Amygdala (tissue), 56 donors: Measurements from ENCODE around the gene SYT2.
"Not testable (repeated sequence)": the region's sequence is repeated elsewhere in the genome, so short reads cannot be mapped to it uniquely, and the experiment has no call there.

Source experiments
- DNase-seq, 56 donors: peaks; one replicate each; lab custom pipeline; 2025; lab: John Stamatoyannopoulos, UW

Gene SYT2

DNA sequence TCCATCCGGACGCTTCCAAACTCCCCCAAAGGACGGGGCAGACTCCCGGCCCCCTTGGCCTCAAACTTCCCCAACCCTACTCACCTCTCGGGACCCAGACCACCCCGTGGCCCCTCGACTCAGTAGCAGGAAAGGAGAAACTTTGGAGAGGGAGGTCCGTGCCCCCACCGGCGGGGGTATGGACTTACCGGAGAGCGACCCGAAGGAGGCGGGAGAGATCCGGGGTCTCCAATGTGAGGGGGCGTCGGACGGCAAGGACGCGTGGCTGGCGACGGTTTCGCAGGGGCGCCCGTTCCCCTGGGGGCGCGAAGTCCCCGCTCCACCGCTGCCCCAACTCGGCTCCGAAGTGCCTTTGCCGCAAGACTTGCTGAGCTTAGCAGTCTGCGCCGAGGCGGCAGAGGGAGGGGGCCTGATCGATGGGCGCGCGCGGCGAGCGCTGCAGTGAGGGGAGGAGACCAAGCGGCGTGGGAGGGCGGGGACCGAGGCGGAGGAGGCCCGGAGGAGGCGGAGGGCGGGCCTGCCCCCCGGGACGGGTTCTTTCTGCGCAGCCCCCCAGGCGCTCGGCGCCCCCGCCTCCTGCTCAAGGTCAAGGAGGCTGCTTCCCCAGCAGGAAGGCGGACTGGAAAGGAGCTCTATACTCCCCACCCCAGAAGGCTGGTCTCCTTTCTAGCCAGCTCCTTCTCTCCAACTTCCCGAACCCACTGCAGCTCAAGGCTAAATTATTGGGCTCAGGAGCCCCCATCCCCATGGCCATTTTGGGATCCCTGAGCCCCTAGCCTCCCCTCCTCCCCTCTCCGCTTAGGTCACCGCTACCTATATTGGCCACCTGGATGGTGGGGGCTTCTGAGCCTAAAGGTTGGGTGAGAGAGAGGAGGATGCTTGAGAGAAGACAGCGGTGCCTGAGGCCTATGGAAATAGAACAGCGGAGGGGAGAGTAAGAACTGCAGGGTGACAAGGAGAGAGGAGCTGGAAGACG, at the start of gene SYT2:
Gene SYT2 (minus strand): TSS at position 385 of the 976 bp plus-strand sequence. CDS start 104,682 bp downstream, outside the sequence.
- DNase-seq, result peak in 9 of 56 donors; percentile 9 to 42 (median 21)

DNA sequence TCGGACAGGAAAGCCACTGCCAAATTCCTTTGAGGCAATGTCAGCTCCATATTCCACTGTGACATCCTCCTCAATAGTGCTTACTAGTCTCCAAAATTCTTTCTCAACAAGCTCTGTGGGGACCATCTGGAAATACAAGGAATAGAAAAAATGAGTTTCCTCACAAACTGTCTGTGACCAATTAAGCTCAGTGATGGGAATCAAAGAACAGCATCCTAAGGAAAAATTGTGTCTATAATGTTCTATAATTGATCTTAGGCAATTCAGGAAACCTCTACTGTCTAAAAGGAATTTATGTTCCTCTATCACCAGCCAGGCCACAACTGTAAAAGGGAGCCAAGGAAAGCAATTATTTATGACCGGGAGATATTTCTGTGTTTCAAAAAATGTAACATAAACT, 46.1 kb upstream of the SYT2 start:
- no peak for DNase-seq

- DNase-seq, result no peak
Observed at GRCh38 chr1:202754293-202754692, 44.0 kb upstream of the SYT2 start.

DNA sequence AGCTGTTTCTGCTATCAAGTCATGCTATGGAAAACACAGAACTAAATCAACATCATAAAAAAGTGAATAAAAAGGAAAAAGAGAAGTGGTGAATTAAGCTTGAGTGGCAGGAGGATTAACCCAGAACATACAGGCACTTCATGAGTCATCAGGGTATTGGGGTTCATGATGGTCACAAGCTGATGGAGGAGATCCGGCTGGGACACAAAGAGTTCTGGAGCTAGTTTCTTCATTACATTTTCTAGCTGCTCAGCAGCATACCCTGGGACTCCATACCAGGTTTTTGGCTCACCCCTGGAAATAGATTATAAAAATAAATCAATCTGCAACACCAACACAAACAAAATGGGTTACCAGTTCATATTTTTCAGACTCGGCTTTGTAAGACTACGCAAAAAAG, 42.5 kb upstream of the SYT2 start:
- no peak for DNase-seq

DNA sequence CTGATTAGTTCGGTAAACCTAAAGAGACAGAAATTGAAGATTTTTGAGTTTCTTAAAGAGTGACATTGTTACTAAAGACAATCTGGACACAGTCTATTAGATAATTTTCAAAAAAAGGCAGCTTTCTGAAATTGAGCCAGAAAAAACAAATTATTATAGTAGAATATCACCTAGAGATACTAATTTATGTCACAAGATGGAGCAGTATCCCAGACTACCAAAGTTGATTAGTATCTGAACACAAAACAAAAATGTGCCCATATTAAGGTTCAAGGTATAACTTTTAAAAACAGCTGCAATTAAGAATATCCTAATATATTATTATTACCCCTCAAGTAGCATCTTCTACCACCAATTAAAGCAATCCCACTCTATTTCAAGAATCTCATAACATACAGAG, 40.5 kb upstream of the SYT2 start:
- DNase-seq, result no peak

DNA sequence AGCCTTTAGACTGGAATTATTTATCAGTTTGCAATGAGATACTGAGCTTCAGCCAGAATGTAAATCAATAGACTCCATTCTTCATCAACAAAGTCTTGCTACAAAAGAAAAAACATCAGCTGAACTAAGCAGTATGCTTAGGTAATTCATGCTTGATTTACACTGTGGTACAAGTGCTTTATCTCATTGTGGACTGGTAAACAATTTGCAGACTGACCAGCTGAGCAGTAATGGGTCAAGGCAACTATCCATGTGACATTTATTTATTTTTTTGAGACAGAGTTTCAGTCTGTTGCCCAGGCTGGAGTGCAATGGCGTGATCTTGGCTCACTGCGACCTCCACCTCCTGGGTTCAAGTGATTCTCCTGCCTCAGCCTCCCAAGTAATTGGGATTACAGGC, 39.8 kb upstream of the SYT2 start:
- no peak for DNase-seq

- no peak for DNase-seq
Observed at GRCh38 chr1:202745323-202745888, 35.2 kb upstream of the SYT2 start.

DNA sequence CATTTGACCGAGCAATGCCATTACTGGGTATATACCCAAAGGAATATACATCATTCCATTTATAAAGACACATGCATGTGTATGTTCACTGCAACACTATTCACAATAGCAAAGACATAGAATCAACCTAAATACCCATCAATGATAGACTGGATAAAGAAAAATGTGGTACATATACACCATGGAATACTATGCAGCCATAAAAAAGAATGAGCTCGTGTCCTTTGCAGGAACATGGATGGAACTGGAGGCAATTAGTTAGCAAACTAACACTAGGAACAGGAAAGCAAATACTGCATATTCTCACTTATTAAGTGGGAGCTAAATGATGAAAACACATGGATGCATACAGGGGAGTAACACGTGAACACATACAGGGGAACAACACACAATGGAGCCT, 34.5 kb upstream of the SYT2 start:
- not testable (repeated sequence) for DNase-seq

- DNase-seq, result no peak
Observed at GRCh38 chr1:202742496-202742895, 32.2 kb upstream of the SYT2 start.

DNA sequence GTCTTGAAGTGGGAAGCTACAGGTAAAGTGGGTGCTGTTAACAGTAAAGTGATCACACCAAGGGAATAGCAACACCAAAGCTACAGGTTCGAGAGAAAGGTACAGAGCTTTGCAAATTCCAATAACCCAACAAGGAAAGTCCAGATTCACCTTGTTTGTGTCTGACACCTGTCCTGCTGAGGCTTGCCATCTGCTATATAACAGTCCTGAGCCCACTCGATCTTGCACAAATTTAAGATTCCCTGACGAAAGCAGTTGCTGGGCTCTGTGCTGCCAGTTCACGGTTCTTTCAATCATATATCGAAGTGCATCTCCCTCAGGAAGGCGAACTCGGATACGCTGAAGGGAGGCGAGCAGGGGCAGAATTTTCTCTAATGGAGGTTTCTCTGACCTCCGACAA, 23.0 kb upstream of the SYT2 start:
- DNase-seq, result no peak

GRCh38 chr1:202728951-202729350, 18.7 kb upstream of the SYT2 start:
- no peak for DNase-seq

GRCh38 chr1:202725526-202725925, 15.3 kb upstream of the SYT2 start:
- DNase-seq, result no peak

- no peak for DNase-seq
Observed at GRCh38 chr1:202723708-202724107, 13.5 kb upstream of the SYT2 start.

GRCh38 chr1:202723046-202723445, 12.8 kb upstream of the SYT2 start:
- not testable (repeated sequence) for DNase-seq

DNA sequence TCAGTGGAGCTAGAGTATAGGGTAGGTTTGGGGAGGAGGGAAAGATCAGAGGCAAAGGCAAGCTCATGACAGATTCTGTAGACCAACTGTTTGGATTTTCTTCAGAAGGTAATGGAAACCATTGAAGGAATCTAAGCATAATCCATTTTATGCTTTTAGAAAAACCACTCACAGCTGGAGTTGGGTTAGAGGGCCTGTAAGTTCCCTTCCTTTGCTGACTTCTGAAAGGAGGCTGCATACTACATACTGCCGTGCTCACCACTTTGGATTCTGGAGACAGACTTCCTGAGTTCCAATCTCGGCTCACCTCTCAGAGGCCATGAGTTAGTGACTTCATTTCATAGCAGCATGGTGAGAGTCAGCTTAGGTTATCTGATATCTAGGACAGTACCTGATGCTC, 6.4 kb upstream of the SYT2 start:
- DNase-seq, result no peak

DNA sequence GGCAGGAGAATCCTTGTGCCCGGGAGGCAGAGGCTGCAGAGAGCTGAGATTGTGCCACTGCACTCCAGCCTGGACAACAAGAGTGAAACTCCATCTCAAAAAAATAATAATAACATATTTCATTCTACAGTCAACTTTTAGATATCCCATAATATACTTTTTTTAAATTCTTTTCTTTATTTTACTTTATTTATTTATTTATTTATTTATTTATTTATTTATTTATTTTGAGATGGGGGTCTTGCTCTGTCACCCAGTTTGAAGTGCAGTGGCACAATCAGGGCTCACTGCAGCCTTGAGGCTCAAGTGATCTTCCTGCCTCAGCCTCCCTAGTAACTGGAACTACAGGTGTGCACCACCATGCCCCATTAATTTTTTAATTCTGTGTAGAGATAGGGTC, 3.9 kb upstream of the SYT2 start:
- DNase-seq, result not testable (repeated sequence)

- DNase-seq, result no peak
Observed at GRCh38 chr1:202713110-202713509, 2.9 kb upstream of the SYT2 start.

- no peak for DNase-seq
Observed at GRCh38 chr1:202711949-202712635, 1.8 kb upstream of the SYT2 start.

DNA sequence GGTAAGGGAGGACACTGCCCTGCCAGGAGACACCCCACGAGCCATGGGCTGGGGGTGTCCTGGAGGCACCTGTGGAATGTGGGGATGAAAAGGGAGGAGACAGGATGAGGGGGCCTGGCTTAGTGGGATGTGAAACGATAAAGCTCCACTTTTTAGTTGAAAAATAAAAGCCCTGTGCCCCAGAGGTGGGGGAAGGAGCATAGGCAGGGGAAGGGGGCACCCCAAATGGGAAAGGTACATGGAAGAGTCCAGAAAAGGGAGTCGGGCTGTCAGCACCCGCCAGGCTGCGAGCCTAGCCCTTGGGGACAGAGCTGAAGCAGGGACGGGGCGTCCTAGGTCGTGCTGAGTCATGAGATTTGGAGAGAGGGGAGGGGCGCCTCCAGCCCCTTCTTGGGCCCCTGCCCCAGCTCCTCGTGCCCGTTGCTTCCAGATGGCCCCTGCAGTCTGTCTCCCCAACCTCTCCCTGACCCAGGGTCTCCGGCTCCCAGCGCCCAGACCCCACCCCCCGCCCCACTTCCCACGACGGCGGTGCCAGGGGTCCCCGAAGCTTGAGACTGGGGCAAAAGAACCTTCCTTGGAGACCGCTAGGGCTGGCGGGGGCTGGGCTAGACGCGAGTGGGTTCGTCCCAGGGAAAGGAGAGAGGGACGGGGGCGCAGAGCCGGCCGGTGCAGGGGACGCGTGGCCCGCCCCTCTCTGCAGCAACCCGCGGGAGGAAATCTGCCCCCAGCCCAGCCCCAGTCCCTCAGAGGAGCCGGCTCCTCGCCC, 795 bp downstream of the SYT2 start:
- no peak for DNase-seq

DNA sequence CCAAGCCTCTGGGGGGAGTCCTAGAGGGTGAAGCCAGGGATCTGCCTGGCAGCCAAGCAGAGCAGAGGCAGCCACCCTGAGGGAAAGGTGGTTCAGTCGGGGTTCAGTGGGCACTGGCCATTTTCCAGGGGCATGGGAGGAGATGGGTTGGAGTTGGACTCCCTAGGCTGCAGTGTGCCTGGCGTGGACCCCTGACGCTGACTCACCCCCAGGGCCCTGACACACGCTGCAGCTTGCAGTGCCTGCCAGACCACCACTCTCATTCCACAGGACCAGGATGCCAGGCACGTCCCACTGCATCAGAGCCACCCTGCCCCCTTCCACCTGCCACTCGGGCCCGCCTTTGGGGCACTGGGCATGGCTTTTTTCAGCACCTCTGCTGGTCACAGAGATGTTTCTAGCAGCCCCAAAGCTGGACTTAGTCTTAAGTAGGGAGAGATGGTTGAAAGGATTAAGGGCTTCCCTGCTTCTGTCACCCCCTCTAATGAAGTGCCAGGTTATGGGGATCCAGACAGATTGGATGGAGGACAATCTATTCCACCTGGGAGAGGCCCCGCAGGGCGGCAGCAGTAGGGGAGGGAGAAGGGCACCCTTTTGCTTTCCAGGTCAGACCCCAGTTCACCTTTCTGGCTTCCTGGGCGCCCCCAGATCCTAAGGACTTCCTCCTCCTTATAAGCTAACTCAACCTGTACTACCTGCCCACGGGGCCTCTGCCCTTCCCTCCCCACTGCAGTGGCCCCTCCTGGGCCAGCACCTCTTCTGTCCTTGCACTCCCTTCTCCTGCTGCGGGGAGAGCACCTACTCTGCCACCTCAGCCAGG, 1.6 kb downstream of the SYT2 start:
- no peak for DNase-seq
